DOHH2 (cell line): ENCODE results near the gene AMACR.

Experiments used
- CTCF ChIP-seq: fragments of 200-600 bp; sonication (generic); IDR thresholded peaks from one replicate; pipeline ENCODE4 v1.5.1; 2014; ENCODE audit warnings: antibody characterized with exemption, mild to moderate bottlenecking, low read depth, low read length; ENCODE audit not compliant: poor library complexity, severe bottlenecking
- EZH2phosphoT487 ChIP-seq: fragments of 200-600 bp; sonication (generic); IDR thresholded peaks from 2 replicates; pipeline ENCODE4 v1.6.1; 2017; ENCODE audit warnings: borderline replicate concordance, mild to moderate bottlenecking, antibody characterized with exemption, low read length, moderate library complexity, mixed read lengths

GRCh38 chr5:33973271-33973670 lies 34.6 kb downstream of the AMACR start:
- TF ChIP-seq CTCF, result no peak
- TF ChIP-seq EZH2phosphoT487, result no peak
